Mammary epithelial cell (primary cell): ENCODE measurements around the gene GPS1.

Experiments
- EZH2 ChIP-seq: IDR thresholded peaks from 2 replicates; pipeline ENCODE4 v1.6.1; 2012; ENCODE audit warnings: low read length, inconsistent platforms, borderline replicate concordance
- TF ChIP-seq, protein P1 (sequence below), 2 donors: IDR thresholded peaks in 1 of 2; conservative IDR thresholded peaks in 1 of 2; 2 replicates each; pipeline ENCODE4 v1.5.1; 2011 to 2012; ENCODE audit warnings: inconsistent platforms in 2 of 2, low read length in 2 of 2, mild to moderate bottlenecking in 2 of 2, control low read depth in 1 of 2, low read depth in 1 of 2; ENCODE audit not compliant: insufficient read depth in 1 of 2; ENCODE audit errors: extremely low read depth in 1 of 2

DNA sequence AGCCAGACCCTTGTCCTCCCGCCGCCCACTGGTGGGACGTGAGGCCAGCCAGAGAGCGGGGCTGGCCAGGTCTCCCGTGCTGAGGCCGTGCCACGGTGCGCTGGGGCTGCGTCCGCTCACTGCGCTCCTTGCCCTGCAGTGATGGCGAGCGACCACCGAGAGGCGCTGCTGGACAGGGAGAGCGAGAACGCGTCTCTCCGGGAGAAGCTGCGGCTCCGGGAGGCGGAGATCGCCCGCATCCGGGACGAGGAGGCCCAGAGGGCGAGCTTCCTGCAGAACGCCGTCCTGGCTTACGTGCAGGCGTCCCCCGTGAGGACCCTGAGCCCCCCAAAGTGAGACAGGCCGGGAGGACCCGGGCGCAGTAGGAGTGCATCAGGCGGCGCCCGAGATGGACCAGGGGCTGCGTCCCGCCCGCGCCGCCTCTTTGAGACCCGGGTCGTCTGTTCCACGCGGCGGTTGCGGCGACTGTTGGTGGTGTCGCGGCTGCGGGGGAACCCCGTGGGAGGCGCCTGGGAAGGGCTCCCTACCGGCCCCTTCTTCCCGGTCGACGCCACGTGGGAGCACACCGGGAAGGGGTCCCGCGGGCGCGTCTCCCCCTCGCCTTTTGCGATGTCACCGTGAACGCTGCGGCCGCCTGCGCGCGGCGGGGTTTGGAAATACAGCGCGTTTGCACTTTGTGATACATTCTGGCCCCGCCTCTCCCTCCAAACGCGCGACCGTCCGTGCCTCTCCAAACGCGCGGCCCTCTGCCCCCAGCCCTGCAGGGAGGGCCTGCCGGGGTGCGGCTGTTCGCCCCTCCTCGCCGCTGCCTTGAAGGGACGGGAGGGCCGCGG is 21.0 kb upstream of the GPS1 start:
- TF ChIP-seq, protein P1, sequence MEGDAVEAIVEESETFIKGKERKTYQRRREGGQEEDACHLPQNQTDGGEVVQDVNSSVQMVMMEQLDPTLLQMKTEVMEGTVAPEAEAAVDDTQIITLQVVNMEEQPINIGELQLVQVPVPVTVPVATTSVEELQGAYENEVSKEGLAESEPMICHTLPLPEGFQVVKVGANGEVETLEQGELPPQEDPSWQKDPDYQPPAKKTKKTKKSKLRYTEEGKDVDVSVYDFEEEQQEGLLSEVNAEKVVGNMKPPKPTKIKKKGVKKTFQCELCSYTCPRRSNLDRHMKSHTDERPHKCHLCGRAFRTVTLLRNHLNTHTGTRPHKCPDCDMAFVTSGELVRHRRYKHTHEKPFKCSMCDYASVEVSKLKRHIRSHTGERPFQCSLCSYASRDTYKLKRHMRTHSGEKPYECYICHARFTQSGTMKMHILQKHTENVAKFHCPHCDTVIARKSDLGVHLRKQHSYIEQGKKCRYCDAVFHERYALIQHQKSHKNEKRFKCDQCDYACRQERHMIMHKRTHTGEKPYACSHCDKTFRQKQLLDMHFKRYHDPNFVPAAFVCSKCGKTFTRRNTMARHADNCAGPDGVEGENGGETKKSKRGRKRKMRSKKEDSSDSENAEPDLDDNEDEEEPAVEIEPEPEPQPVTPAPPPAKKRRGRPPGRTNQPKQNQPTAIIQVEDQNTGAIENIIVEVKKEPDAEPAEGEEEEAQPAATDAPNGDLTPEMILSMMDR (conservative IDR thresholded peaks at IDR 0.05 in 1 of 2, IDR thresholded peaks at IDR 0.05 in 1 of 2; ENCODE audit: extremely low read depth in 1 of 2, insufficient read depth in 1 of 2, low read depth in 1 of 2, low read length in 2 of 2): peak; percentile 78 to 80
- TF ChIP-seq EZH2: no peak
